ENCODE measurements around the gene UNC45A. TPM values are rescaled to one million over a fixed set of nuclear protein-coding genes. Genes with fewer than 3 reads are reported as not detected.

UNC45A gene
- total and polyA plus RNA-seq, 5 experiments from 2014 or later = 53.4 to 73.7 (median 57.9) TPM

DNA sequence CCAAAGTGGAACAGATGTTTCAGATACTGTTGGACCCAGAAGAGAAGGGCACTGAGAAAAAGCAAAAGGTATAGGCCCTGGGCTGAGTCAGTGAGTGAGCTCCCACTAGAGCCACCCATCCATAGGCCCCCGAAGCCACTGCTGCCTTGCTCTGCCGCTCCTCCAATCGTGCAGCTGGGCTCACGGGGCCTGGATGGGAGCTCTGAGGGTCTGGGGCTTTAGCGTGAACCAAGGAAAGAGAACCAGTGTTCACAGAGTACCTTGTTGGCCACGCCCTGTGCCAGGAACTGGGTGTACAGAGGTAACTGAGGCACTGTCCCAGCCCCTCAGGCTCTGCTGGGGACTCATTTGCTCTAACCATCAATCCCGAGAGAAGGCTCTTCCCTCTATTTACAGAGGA, 4.7 kb downstream of the UNC45A start:
- Mint-ChIP-seq H3K27me3 (no peaks in the 10 kb centered on the region), H3K36me3 (peaks cover 0 to 64% (median 12%) of the 10 kb centered on the region in 3 donors), H3K27ac (peak overlapping the region in 1 of 10 donors; percentile 76), H3K4me3 (no peak overlapping the region), H3K4me1 (peaks cover 6 to 23% (median 18%) of the 10 kb centered on the region in 4 donors), H3K9me3 (no peaks in the 10 kb centered on the region)
- ATAC-seq (no peak), DNase-seq (no peak)
- POLR2A ChIA-PET = interaction anchor here (0.9 to 12.4 kb wide), 2 partner anchors 18 to 38 kb away, joined by 3 to 237 read pairs; partner anchors contain the start of gene MAN2A2

GRCh38 chr15:90941038-90941437, 6.0 kb downstream of the UNC45A start:
- H3K4me3 Mint-ChIP-seq = no peak overlapping the region

DNA sequence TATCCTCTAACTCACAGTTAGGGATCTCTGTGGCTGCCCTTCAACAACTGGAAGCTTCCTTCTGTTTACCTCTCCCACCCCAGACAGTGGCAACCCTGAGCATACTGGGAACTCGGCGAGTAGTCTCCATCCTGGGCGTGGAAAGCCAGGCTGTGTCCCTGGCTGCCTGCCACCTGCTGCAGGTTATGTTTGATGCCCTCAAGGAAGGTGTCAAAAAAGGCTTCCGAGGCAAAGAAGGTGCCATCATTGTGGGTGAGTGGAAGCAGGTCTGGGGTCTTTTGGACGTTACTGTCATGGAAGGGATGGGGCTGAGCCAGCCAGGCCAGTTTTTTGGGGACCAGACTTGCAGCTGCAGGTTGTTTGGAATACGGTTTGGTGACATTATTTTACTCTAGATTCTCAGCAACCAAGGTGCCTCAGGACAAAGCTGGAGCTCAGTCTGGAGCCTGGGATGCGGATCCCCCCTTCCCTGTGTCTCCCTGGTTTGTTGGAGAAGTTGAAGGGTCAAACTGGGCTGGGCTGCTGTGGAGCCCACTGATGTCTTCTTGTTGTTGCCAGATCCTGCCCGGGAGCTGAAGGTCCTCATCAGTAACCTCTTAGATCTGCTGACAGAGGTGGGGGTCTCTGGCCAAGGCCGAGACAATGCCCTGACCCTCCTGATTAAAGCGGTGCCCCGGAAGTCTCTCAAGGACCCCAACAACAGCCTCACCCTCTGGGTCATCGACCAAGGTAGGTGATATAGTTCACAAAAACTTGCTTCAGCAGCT, 7.5 kb downstream of the UNC45A start:
- ATAC-seq (no peak), DNase-seq (no peak)
- H3K4me1 Mint-ChIP-seq = peaks cover 0 to 4% (median 0%) of the 10 kb centered on the region in 4 donors
- no peaks in the 10 kb centered on the region for H3K27me3 Mint-ChIP-seq
- no peaks in the 10 kb centered on the region for H3K9me3 Mint-ChIP-seq
- POLR2A ChIA-PET = interaction anchor here (0.6 to 1.6 kb wide), 3 partner anchors 13 to 1018 kb away, joined by 3 to 5 read pairs (median 3); no protein-coding TSS in a partner anchor
- no peak overlapping the region for H3K27ac Mint-ChIP-seq
- H3K4me3 Mint-ChIP-seq = no peak overlapping the region
- peaks cover 0 to 84% (median 17%) of the 10 kb centered on the region in 3 donors for H3K36me3 Mint-ChIP-seq

More at GRCh38 chr15:90941038-90941437, 6.0 kb downstream of the UNC45A start:
- Mint-ChIP-seq H3K4me1 (peaks cover 4 to 14% (median 10%) of the 10 kb centered on the region in 4 donors), H3K27me3 (no peaks in the 10 kb centered on the region), H3K27ac (peak overlapping the region in 1 of 10 donors; percentile 24), H3K9me3 (no peaks in the 10 kb centered on the region), H3K36me3 (peaks cover 0 to 75% (median 17%) of the 10 kb centered on the region in 3 donors)
- no peak for DNase-seq
- POLR2A ChIA-PET = no interaction called here
- no peak for ATAC-seq

GRCh38 chr15:90945091-90945490, 10.0 kb downstream of the UNC45A start:
- H3K27me3 Mint-ChIP-seq = no peaks in the 10 kb centered on the region
- ATAC-seq (no peak), DNase-seq (no peak)
- POLR2A ChIA-PET = interaction anchor here (1.2 kb wide), 1 partner anchor 9 kb away, joined by 3 read pairs; no protein-coding TSS in a partner anchor
- H3K4me1 Mint-ChIP-seq = peaks cover 0 to 2% (median 0%) of the 10 kb centered on the region in 4 donors
- H3K9me3 Mint-ChIP-seq = no peaks in the 10 kb centered on the region
- peaks cover 0 to 90% (median 18%) of the 10 kb centered on the region in 3 donors for H3K36me3 Mint-ChIP-seq
- H3K27ac Mint-ChIP-seq = no peak overlapping the region
- H3K4me3 Mint-ChIP-seq = no peak overlapping the region

GRCh38 chr15:90946538-90946937, 11.5 kb downstream of the UNC45A start:
- POLR2A ChIA-PET = interaction anchor here (1.0 kb wide), 1 partner anchor 10 kb away, joined by 3 read pairs; no protein-coding TSS in a partner anchor
- H3K9me3 Mint-ChIP-seq = no peaks in the 10 kb centered on the region
- ATAC-seq (no peak), DNase-seq (no peak)
- H3K4me1 Mint-ChIP-seq = no peaks in the 10 kb centered on the region
- H3K27ac Mint-ChIP-seq = no peak overlapping the region
- peaks cover 0 to 89% (median 13%) of the 10 kb centered on the region in 3 donors for H3K36me3 Mint-ChIP-seq
- no peak overlapping the region for H3K4me3 Mint-ChIP-seq
- no peaks in the 10 kb centered on the region for H3K27me3 Mint-ChIP-seq

DNA sequence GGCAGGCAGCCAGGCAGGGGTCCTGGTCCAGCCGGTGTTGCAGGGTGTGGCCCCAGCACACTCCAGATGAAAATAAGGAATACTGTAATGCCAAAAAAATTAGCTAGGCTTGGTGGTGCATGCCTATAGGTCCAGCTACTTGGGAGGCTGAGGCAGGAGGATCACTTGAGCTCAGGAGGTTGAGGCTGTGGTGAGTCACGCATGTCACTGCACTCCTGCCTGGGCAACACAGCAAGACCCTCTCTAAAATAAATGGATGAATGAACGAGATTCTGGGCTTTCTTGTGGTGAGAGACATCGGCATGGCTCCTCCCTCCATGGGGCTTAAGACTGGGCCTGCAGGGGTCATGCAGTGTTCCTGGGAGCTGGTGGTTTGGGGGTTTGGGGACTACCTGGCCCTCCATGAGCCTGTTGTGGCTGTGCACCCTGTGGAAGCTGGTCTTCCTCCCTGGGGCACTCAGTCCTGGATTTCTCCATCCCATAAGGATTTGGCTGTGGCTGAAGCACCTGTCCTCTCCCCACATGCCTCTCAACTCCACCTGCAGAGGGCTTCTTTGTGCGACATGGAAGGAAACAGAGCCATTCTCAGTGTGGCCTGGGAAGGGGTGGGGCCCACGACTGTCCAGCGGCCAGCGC, 12.0 kb downstream of the UNC45A start:
- POLR2A ChIA-PET = interaction anchor here (0.6 to 1.0 kb wide), 3 partner anchors 10 to 680 kb away, joined by 3 read pairs; partner anchors contain the start of gene HDDC3
- peaks cover 0 to 89% (median 13%) of the 10 kb centered on the region in 3 donors for H3K36me3 Mint-ChIP-seq

GRCh38 chr15:90947577-90948357, 12.7 kb downstream of the UNC45A start:
- peaks cover 0 to 86% (median 13%) of the 10 kb centered on the region in 3 donors for H3K36me3 Mint-ChIP-seq
- no peaks in the 10 kb centered on the region for H3K27me3 Mint-ChIP-seq
- no peaks in the 10 kb centered on the region for H3K4me1 Mint-ChIP-seq
- no peak for DNase-seq
- no peaks in the 10 kb centered on the region for H3K9me3 Mint-ChIP-seq
- H3K4me3 Mint-ChIP-seq = no peak overlapping the region
- POLR2A ChIA-PET = interaction anchor here (0.9 to 1.0 kb wide), 2 partner anchors 10 to 16 kb away, joined by 3 read pairs; partner anchors contain the start of gene HDDC3
- no peak for ATAC-seq
- peak overlapping the region in 1 of 10 donors; percentile 56 for H3K27ac Mint-ChIP-seq

More for the DNA sequence above, 12.0 kb downstream of the UNC45A start:
- ATAC-seq (no peak), DNase-seq (no peak)
- no peak overlapping the region for H3K27ac Mint-ChIP-seq
- H3K4me3 Mint-ChIP-seq = no peak overlapping the region
- H3K4me1 Mint-ChIP-seq = no peaks in the 10 kb centered on the region
- H3K9me3 Mint-ChIP-seq = no peaks in the 10 kb centered on the region
- H3K27me3 Mint-ChIP-seq = no peaks in the 10 kb centered on the region

DNA sequence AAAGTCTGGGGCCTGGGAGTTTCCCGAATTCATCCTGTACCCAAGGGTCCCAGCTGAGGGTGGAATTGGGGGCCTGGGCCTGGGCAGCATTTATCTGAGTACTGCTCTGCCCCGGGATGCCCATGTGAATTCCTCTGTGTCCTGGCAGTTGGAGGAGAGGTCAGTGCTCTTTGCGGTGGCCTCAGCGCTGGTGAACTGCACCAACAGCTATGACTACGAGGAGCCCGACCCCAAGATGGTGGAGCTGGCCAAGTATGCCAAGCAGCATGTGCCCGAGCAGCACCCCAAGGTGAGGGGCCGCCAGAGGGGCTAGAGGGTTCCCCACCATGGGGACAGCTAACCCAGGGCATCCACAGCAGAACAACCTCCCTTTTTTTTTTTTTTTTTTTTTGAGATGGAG, 13.4 kb downstream of the UNC45A start:
- Mint-ChIP-seq H3K36me3 (peaks cover 0 to 82% (median 11%) of the 10 kb centered on the region in 3 donors), H3K4me1 (no peaks in the 10 kb centered on the region), H3K27me3 (no peaks in the 10 kb centered on the region), H3K9me3 (no peaks in the 10 kb centered on the region), H3K4me3 (peak overlapping the region in 1 of 10 donors; percentile 51), H3K27ac (no peak overlapping the region)
- DNase-seq = no peak
- POLR2A ChIA-PET = interaction anchor here (1.0 kb wide), 1 partner anchor 17 kb away, joined by 3 read pairs; the partner anchor contains the start of gene HDDC3
- no peak for ATAC-seq

DNA sequence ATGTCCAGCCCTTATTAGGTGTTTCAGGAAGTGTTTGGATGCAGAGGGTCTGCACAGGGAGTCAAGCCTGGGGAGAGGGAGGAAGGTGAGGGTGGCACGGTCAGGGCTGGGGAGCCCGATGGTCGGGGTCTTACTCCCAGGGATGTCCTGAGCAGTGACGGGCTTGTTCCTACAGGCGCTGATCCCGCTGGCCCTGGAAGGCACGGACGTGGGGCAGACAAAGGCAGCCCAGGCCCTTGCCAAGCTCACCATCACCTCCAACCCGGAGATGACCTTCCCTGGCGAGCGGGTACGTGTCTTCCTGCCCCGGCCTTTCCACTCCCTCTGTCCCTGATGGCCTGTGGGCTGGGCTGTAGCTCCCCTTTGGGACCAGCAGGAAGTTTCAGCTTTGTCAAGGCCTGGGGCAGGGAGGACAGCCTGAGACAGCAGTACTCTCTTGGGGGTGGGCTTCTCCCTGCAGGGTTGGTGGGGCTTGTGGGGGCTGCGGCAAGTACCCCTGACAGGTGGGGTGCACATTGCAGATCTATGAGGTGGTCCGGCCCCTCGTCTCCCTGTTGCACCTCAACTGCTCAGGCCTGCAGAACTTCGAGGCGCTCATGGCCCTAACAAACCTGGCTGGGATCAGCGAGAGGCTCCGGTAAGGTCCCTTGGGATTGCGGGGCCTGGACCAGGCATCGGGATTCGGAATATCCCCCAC, 15.0 kb downstream of the UNC45A start:
- no peak for DNase-seq
- H3K9me3 Mint-ChIP-seq = no peaks in the 10 kb centered on the region
- no peak for ATAC-seq
- POLR2A ChIA-PET = interaction anchor here (1.0 kb wide), 1 partner anchor 19 kb away, joined by 3 read pairs; no protein-coding TSS in a partner anchor
- no peak overlapping the region for H3K27ac Mint-ChIP-seq
- H3K27me3 Mint-ChIP-seq = no peaks in the 10 kb centered on the region
- H3K4me1 Mint-ChIP-seq = peaks cover 2 to 8% (median 5%) of the 10 kb centered on the region in 4 donors
- no peak overlapping the region for H3K4me3 Mint-ChIP-seq
- H3K36me3 Mint-ChIP-seq = peaks cover 0 to 67% (median 6%) of the 10 kb centered on the region in 3 donors

GRCh38 chr15:90950676-90951075, 15.6 kb downstream of the UNC45A start:
- Mint-ChIP-seq H3K27ac (peak overlapping the region in 1 of 10 donors; percentile 57), H3K27me3 (no peaks in the 10 kb centered on the region), H3K36me3 (peaks cover 0 to 61% (median 5%) of the 10 kb centered on the region in 3 donors), H3K4me1 (peaks cover 2 to 9% (median 6%) of the 10 kb centered on the region in 4 donors), H3K4me3 (no peak overlapping the region), H3K9me3 (no peaks in the 10 kb centered on the region)
- ATAC-seq (no peak), DNase-seq (no peak)
- POLR2A ChIA-PET = no interaction called here

GRCh38 chr15:90952901-90953677, 18.0 kb downstream of the UNC45A start:
- no peak for ATAC-seq
- no peak for DNase-seq
- no peaks in the 10 kb centered on the region for H3K9me3 Mint-ChIP-seq
- POLR2A ChIA-PET = interaction anchor here (2.4 to 4.4 kb wide), 2 partner anchors 19 to 50 kb away, joined by 13 to 56 read pairs; partner anchors contain the start of genes HDDC3, MAN2A2 and UNC45A
- H3K4me1 Mint-ChIP-seq = peaks cover 4 to 21% (median 12%) of the 10 kb centered on the region in 4 donors
- peak overlapping the region in 8 of 10 donors; percentile 17 to 82 (median 56) for H3K4me3 Mint-ChIP-seq
- peaks cover 0 to 41% (median 5%) of the 10 kb centered on the region in 3 donors for H3K36me3 Mint-ChIP-seq
- H3K27ac Mint-ChIP-seq = peak overlapping the region in 8 of 10 donors; percentile 34 to 93 (median 64)
- no peaks in the 10 kb centered on the region for H3K27me3 Mint-ChIP-seq
